Myocyte (in vitro differentiated cells): ENCODE data around the gene EGF. TPM values are rescaled to one million over a fixed set of nuclear protein-coding genes. Genes with fewer than 3 reads are reported as not detected.
"Not testable (repeated sequence)": the region's sequence is repeated elsewhere in the genome, so short reads cannot be mapped to it uniquely, and the experiment has no call there.

Source experiments
- DNase-seq: peaks from one replicate; pipeline ENCODE4 v3.0.0-alpha.2; 2012; ENCODE audit warnings: low read depth
- polyA plus RNA-seq: library from polyadenylated mRNA; unstranded; fragments of >200 nt; gene quantifications from one replicate; pipeline ENCODE4 v1.2.1, GENCODE V29; 2012; ENCODE audit warnings: missing spikeins
- total RNA-seq: library from RNA; depleted of rRNA; stranded (reverse); fragments of >200 nt; gene quantifications from 2 replicates; pipeline ENCODE4 v1.2.3, GENCODE V29; 2014

Gene EGF
- 12.3 and 16.2 TPM in 2 replicates for total RNA-seq
- 6.0 TPM for polyA plus RNA-seq

- peak; percentile 78 for DNase-seq
These were observed at the start of gene EGF for GRCh38 chr4:109912706-109913595. EGF (plus strand) TSS chr4:109912883; CDS start chr4:109913336, 453 bp downstream.

DNA sequence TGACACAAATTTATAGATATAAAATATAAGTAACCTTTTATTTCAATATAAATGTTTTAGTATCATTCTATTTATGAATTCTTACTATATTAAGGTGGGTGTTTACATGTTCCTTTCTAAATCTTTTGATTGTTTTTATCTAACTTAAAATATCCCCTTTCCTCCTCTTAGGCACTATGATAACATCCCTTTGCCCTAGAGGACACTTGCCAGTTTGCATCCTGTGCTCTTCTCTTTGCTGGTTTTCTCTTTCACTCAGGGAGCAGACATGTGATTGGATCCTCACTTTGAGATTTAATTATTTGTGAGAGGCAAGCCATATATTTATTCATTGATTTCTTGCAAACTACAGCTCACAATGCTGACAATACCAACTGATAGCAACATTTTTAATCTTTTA, 48.5 kb upstream of the EGF start:
- no peak for DNase-seq

DNA sequence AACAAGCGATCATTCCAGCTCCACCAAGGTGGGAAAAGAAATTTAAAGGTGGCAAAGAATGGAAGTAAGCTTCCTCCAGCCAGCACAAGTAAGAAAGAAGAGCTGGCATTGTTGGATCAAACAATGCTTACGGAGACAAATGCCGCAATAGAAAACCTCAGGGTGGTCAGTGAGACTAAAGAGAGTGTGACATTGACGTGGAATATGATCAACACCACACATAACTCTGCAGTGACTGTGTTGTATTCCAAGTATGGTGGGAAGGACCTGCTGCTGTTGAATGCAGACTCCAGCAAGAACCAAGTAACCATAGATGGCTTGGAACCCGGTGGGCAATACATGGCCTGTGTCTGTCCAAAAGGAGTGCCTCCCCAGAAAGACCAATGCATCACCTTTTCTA, 42.6 kb upstream of the EGF start:
- peak; percentile 60 for DNase-seq

DNA sequence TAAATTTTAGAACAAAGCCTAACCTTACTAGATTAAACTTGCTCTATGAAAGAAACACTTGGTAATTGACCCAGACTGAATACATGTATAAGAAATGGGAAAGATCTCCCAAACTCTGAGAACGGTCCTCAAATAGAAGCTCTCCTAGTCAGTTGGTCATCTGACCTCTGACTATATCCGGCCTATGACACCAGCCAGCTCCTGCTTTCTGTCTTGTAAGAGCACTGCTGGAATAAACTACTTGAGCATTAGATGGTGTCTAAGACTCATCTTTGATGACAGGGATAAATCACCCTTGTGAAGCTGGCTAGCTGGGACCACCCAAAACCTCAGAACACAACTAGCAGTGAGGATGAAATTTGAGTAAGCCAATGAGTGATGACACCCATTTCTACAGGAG, 40.6 kb upstream of the EGF start:
- DNase-seq: peak; percentile 41

DNA sequence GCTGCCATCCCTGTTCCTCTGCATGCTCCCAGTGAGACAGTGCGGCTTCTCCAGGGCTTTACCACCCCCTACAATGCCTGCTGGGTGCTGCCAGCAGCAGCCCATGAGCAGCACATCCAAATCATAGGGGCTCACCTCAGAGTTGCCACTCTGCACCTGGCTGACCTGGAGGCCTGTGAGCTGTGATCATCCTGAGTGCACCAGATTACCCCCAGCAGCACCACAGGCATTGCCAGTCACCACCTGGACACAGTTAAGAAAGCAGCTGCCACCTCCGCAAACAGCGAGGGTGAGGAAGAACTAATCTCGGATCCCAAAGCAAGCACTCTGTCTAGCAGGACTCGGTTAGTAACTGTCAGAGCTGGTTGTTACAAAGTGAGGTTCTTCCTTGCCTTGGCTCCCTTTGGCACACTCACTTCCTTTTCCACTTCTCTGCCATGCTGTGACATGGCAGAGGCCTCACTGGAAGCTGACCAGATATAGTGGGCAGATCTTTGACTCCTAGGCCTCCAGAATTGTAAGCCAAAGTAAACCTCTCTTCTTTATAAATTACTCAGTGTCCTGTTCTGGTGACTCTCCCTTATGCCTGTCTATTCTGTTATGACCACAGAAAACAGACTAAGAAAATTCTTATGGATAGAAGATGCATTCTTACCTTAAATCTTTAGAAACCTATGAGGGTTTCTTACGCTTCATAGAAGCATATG, 39.6 kb upstream of the EGF start:
- no peak for DNase-seq

- peak; percentile 71 for DNase-seq
These were observed 38.7 kb upstream of the EGF start for GRCh38 chr4:109873791-109874514.

DNA sequence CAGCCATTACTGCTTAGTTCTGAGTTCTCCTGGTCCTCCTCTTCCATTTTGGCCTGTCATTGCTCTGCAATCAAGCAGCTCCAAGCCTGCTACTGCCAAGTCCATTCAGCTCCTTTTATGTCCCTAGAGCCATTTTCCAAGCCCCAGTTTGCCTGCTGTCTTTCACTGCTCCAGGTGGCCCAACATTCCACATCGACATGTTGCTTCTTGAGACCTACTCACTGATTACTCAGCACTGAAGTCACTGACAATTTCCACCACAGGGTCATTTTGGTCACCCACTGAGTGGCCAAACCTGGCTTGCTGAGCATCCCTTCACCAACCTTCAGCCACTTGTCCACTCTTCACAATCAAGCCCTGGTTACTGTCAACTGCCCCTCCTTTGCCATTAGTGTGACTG, 37.6 kb upstream of the EGF start:
- no peak for DNase-seq

DNA sequence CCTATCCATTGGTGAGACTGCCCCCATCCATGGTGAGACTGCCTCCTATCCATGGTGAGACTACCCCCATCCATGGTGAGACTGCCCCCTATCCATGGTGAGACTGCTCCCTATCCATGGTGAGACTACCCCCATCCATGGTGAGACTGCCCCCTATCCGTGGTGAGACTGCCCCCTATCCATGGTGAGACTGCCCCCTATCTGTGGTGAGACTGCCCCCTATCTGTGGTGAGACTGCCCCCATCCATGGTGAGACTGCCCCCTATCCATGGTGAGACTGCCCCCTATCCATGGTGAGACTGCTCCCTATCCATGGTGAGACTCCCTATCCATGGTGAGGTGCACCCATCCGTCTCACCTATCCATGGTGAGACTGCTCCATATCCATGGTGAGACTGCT, 37.1 kb upstream of the EGF start:
- DNase-seq: not testable (repeated sequence)

- no peak for DNase-seq
These were observed 35.9 kb upstream of the EGF start for GRCh38 chr4:109876634-109877265.

DNA sequence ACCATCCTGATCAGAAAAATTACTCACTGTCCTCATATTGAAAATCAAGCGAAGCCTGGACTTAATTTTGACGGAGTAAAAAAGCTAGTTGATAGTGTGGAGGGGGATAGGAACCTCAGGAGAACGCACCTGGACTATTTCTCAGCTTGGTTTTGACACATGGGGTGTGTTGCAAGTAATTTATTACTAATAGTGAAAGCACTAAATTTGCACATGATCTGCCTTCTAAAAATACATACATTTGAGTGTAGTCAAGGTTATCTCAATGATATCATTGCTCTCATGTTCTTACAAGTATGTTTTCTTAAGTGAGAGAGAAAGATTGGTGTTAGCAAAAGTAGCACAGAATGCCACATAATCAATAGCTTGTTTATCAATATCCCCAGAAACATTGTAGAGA, 35.3 kb upstream of the EGF start:
- DNase-seq: no peak

- no peak for DNase-seq
These were observed 34.3 kb upstream of the EGF start for GRCh38 chr4:109878355-109878754.

DNA sequence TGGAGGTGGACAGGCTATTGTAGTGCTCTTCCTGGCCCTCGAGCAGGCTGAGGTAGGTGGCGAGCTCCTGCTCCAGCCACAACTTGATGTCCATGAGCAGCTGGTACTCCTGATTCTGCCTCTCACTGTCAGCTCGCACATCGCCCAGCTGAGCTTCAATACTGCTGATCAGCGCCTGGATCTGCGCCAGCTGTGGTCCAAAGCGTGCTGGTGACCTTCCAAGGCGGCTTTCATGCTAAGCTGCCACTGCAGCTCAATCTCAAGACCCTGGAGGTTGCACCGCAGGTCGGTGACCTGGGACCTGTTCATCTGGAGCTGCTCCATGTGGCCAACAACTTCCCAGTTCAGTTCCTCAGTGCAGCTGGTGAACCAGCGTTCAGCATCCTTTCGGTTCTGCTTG, 33.6 kb upstream of the EGF start:
- peak; percentile 49 for DNase-seq

DNA sequence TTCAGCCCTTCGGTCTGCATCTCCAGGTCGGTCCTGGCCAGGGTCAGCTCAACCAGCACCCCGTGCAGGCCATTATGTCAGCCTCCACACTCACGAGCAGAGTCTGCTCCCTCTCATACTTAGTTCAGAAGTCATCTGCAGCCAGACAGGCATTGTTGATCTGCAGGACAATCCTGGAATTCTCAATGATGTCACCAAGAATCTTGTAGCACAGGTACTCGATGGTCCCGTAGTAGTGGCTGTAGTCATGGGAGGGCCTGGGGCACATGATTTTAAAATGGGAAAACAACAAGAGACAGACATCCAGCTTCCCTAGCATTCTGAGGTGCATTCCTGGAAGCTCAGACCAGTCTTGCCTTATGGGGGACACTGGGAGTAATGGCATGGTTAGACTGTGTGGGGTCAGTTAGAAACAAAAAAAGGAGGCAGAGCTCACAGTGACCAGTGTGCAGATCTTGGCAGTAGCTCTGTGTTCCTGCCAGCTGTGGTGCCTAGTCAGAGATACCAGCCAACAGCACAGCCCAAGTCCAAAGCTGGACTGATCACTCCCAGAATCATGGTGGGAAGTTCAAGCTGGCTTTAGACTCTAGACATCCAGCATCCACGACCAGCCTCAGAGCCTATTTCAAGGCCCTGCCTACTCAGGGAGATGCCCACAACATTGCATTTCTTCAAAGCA, 32.9 kb upstream of the EGF start:
- DNase-seq: no peak

DNA sequence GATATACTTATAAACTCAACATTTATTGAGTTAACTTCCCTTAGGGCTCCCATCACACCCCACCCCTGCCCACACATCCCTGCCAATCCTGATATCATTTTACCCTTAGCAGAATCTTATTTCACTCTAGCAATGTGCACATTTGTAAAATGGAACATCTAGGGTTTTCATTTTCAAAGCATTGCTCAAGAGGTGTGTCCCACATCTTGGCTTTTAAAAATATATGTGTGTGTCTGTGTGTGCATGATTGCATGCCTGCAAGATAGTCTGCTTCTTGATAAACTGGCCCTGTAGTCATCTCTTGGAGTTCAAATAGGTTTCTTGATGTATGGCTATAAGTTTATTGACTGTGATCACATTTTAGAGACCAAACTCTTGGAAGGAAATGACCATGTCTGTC, 26.4 kb upstream of the EGF start:
- DNase-seq: no peak

GRCh38 chr4:109887071-109887470, 25.6 kb upstream of the EGF start:
- no peak for DNase-seq

DNA sequence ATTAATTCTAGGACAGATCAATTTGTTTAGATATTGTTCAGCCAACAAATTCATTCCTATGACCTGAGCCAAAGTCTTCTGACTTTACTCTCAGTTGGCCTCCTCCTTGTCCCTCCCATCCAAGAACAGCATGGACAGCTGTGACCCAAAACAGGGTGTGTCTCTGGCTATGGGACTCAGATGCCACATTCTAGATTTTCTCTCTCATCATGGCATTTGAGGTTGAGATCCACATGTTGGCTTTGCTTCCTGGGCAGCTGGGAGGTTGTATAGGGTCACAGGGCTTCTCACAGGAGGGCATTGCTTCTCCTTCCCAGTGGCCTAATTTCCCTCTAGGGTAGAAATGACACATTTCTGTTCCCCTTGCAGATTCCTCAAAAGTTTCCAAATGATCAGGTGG, 22.6 kb upstream of the EGF start:
- DNase-seq: peak; percentile 93

GRCh38 chr4:109902559-109903251, 10.0 kb upstream of the EGF start:
- DNase-seq: no peak

GRCh38 chr4:109908731-109909130, 4.0 kb upstream of the EGF start:
- no peak for DNase-seq

DNA sequence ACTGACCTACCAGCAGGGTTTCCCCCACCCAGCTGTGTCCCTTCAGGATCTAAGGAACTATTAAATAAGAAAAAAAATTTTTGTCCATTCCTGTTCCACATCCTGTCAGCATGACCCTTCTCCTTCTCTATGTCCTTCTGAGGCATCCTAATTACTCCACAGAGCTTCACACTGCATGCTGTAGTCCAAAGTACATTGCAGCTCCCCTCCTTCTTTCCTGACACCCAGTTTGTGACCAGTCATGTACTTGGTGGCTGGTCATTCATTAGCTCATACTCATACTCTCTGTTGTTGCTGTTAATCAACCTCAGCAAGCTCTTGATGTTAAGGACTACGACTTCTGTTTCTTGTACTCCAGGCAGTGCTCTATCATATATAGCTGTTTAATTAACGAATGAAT, 2.4 kb upstream of the EGF start:
- DNase-seq: no peak

DNA sequence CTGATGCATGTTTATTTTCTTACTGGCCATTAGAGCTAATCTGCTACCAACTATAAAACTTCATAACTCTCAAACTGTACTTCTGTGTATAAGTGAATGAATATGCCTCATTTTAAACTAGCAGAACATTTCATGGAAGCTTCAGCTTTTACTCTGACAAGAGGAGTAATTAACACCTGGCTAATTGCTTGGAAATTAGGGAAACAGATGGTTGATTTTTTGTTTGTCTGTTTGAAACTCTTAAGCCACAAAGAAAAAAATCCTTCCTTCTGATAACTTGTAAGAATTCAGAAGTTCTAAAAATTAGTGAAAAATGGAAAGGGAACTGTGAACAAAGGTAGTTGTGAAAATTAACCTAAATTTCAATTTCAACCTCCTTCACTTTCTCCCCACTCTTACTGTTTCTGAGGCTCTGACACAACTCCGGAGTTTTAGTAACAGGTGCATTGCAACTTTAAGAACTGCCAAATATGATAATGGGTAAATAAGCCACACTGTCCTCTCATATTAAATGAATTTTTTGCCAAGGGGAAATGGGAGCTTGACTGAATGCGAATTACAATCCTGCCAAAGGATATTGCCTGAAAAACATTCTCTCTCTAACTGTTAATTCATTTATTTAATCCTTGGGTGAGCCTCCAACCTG, 1.0 kb downstream of the EGF start:
- peak; percentile 43 for DNase-seq
